Measurements from ENCODE around the gene C6orf89.

- no peak for TF ChIP-seq POLR2A (IDR thresholded peaks at IDR 0.05)
- TF ChIP-seq CTCF (IDR thresholded peaks at IDR 0.05) = no peak
- no peak for TF ChIP-seq EP300 (IDR thresholded peaks at IDR 0.05)
- TF ChIP-seq POLR2AphosphoS5 (IDR thresholded peaks at IDR 0.05) = no peak
Measured at GRCh38 chr6:36958775-36959554, 73.2 kb downstream of the C6orf89 start.

Measured in suprapubic skin (tissue), 4 donors.